K562 (cell line): ENCODE data around the gene C1QTNF3.

ENCODE experiments used
- BHLHE40 ChIP-seq: IDR thresholded peaks from 2 replicates; pipeline ENCODE4 v1.6.1; 2011; ENCODE audit warnings: low read length, improper control_type of control experiment
- CTCF ChIP-seq, 3 experiments: IDR thresholded peaks in 2 of 3; conservative IDR thresholded peaks in 1 of 3; 2 replicates each; pipeline ENCODE4 v1.5.1; 2011 to 2012; ENCODE audit warnings: low read length in 3 of 3, mild to moderate bottlenecking in 3 of 3, control low read depth in 2 of 3, improper control_type of control experiment in 1 of 3, inconsistent platforms in 1 of 3, low read depth in 1 of 3, mixed read lengths in 1 of 3, moderate library complexity in 1 of 3; ENCODE audit not compliant: insufficient read depth in 2 of 3
- DDX20 ChIP-seq: fragments of 450-650 bp; IDR thresholded peaks from 2 replicates; pipeline ENCODE4 v1.6.1; 2016; ENCODE audit warnings: missing genetic modification characterization, low read depth, mild to moderate bottlenecking, missing compliant biosample characterization, moderate library complexity
- EZH2 ChIP-seq: IDR thresholded peaks from 2 replicates; pipeline ENCODE4 v1.6.1; 2012; ENCODE audit warnings: low read depth, mild to moderate bottlenecking, inconsistent platforms, low read length, borderline replicate concordance
- NRF1 ChIP-seq, 2 experiments: fragments of 450-650 bp; IDR thresholded peaks in 1 of 2; conservative IDR thresholded peaks in 1 of 2; 2 replicates each; pipeline ENCODE4 v1.6.1; 2014; ENCODE audit warnings: mild to moderate bottlenecking in 2 of 2
- RFX1 ChIP-seq: fragments of 450-650 bp; IDR thresholded peaks from 2 replicates; pipeline ENCODE4 v1.6.1; 2016; ENCODE audit warnings: mild to moderate bottlenecking, moderate library complexity
- TARDBP ChIP-seq: fragments of 450-650 bp; IDR thresholded peaks from 2 replicates; pipeline ENCODE4 v1.6.1; 2016
- ZBTB43 ChIP-seq: sonication (generic); formaldehyde crosslinking; IDR thresholded peaks from 2 replicates; pipeline ENCODE4 v1.8.0; 2023; ENCODE audit warnings: mild to moderate bottlenecking, missing genetic modification reagents
- ZBTB7A ChIP-seq: IDR thresholded peaks from 2 replicates; pipeline ENCODE4 v1.6.1; 2011; ENCODE audit warnings: low read depth, mild to moderate bottlenecking, low read length, moderate library complexity, borderline replicate concordance; ENCODE audit not compliant: control insufficient read depth
- ZNF184 ChIP-seq: sonication (generic); formaldehyde crosslinking; IDR thresholded peaks from 2 replicates; pipeline ENCODE4 v1.5.0; 2020; ENCODE audit warnings: missing genetic modification reagents
- TF ChIP-seq, protein P1 (sequence below): fragments of 450-650 bp; IDR thresholded peaks from 2 replicates; pipeline ENCODE4 v1.6.1; 2014; ENCODE audit warnings: low read depth, mild to moderate bottlenecking, moderate library complexity, borderline replicate concordance

DNA sequence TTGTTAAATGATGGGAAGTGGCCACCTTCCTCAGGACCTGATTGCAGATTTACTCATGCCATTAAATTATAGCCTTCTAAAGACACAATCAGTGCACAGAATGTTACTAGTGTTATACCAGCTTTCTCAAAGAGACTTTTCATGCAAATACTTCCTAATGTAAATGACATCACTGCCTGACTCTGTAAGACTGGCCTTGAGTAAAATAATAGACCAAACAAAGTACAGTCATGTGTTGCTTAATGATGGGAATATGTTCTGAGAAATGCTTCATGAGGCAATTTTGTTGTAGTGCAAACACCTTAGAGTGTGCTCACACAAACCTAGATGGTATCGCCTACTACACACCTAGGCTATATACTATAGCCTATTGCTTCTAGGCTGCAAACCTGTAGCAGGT is 17.0 kb upstream of the C1QTNF3 start:
- TF ChIP-seq TARDBP (no peak), EZH2 (no peak), RFX1 (no peak), NRF1 (conservative IDR thresholded peaks at IDR 0.05 in 1 of 2, IDR thresholded peaks at IDR 0.05 in 1 of 2) (no peak), ZBTB43 (no peak), CTCF (IDR thresholded peaks at IDR 0.05 in 2 of 3, conservative IDR thresholded peaks at IDR 0.05 in 1 of 3; ENCODE audit: insufficient read depth in 2 of 3, low read depth in 1 of 3, low read length in 3 of 3) (no peak), DDX20 (tag) (no peak), ZNF184 (CRISPR knock-in tag) (no peak), ZBTB7A (no peak), BHLHE40 (no peak)
- TF ChIP-seq, protein P1, sequence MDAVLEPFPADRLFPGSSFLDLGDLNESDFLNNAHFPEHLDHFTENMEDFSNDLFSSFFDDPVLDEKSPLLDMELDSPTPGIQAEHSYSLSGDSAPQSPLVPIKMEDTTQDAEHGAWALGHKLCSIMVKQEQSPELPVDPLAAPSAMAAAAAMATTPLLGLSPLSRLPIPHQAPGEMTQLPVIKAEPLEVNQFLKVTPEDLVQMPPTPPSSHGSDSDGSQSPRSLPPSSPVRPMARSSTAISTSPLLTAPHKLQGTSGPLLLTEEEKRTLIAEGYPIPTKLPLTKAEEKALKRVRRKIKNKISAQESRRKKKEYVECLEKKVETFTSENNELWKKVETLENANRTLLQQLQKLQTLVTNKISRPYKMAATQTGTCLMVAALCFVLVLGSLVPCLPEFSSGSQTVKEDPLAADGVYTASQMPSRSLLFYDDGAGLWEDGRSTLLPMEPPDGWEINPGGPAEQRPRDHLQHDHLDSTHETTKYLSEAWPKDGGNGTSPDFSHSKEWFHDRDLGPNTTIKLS = no peak
